Lower leg skin (tissue), 4 donors: ENCODE results near the gene DCHS1. TPM values are rescaled to one million over a fixed set of nuclear protein-coding genes. Genes with fewer than 3 reads are reported as not detected.
"Not testable (repeated sequence)": the region's sequence is repeated elsewhere in the genome, so short reads cannot be mapped to it uniquely, and the experiment has no call there.

Experiments used
- DNase-seq, 2 donors: peaks; one replicate each; pipeline ENCODE4 v3.0.0-alpha.2; 2019; ENCODE audit warnings: low spot score in 2 of 2
- H3K4me3 ChIP-seq: fragments of 200-600 bp; sonication (generic); 2 replicates; pipeline ENCODE4 v1.5.1; 2017; ENCODE audit warnings: mild to moderate bottlenecking, low read depth; ENCODE audit not compliant: poor library complexity, severe bottlenecking
- POLR2A ChIP-seq, 2 donors: fragments of 450-650 bp; IDR thresholded peaks; one replicate each; pipeline ENCODE4 v1.6.1; 2016 to 2017; ENCODE audit warnings: antibody characterized with exemption in 2 of 2, mild to moderate bottlenecking in 1 of 2, moderate library complexity in 1 of 2
- WGBS, 2 donors: methylation state at CpG; one replicate each; pipeline ENCODE4 v1.1.5; 2018; 5-methylcytosine and 5-hydroxymethylcytosine counted together
- intact Hi-C: fragments of 100-400 bp; cut with DNase I; formaldehyde crosslinking; loops from one replicate; pipeline ENCODE4 v1.15.0; 2023; ENCODE audit warnings: low total_unique reads
- total RNA-seq, 4 donors: library from RNA; depleted of rRNA; stranded (reverse); fragments of >200 nt; gene quantifications; one replicate each; pipeline ENCODE4 v1.1.0, GENCODE V29; 2016
- TF ChIP-seq, protein P1 (sequence below), 3 donors: fragments of 450-650 bp; IDR thresholded peaks; one replicate each; pipeline ENCODE4 v1.5.1; 2016; ENCODE audit warnings: antibody characterized with exemption in 3 of 3, mild to moderate bottlenecking in 3 of 3, moderate library complexity in 2 of 3

DCHS1 gene
- 1 to 10 TPM; 4.0 to 9.0 (median 5.4) TPM for total RNA-seq

DNA sequence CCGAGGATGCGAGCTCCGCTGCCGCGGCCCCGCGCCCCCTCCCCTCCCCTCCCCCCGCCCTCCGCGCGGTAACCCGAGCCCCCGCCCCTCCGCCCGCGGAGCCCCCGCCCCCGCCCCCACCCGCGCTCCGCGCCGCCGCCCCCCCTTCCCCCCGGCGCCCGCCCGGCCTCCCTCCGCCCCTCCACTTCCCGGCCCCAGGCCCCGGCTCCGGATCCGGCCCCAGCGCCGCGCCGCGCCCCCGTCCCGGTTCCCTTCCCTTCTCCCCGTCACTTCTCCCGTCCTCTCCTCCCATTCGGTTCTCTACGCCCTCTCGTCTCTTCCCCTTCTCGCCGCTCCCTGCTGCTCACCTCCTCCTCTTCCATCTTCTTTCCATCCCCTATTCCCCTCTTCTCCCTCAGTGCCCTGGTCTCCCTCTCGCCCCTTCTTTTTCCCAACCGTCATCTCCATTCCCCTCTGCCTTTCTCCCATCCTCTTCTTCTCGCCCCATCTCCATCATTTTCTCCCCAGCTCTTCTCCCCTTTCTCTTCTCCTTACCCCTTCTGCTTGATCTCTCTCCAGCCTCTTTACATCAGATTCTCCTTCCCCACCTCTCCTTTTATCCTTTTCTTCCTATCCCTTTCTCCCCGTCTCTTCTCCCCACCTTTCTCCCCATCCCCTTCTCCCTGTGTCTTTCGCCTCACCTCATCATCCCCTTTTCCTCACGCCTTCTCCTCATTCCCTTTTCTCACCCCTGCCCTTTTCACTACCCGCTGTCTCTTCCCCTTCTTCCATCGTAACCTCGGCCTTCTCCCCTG, at the start of gene DCHS1:
TSS of gene DCHS1 (minus strand) at position 20 of the 794 bp plus-strand sequence. CDS start 14,196 bp downstream, outside the sequence.
- 15% methylated on average over 24 to 26 of the region's 56 CpGs for WGBS, 2 donors
- intact Hi-C loops: no loop called here

GRCh38 chr11:6703247-6704063, 47.8 kb upstream of the DCHS1 start:
- intact Hi-C loops: no loop called here
- no peak for TF ChIP-seq POLR2A (IDR thresholded peaks at IDR 0.05)
- TF ChIP-seq, protein P1, sequence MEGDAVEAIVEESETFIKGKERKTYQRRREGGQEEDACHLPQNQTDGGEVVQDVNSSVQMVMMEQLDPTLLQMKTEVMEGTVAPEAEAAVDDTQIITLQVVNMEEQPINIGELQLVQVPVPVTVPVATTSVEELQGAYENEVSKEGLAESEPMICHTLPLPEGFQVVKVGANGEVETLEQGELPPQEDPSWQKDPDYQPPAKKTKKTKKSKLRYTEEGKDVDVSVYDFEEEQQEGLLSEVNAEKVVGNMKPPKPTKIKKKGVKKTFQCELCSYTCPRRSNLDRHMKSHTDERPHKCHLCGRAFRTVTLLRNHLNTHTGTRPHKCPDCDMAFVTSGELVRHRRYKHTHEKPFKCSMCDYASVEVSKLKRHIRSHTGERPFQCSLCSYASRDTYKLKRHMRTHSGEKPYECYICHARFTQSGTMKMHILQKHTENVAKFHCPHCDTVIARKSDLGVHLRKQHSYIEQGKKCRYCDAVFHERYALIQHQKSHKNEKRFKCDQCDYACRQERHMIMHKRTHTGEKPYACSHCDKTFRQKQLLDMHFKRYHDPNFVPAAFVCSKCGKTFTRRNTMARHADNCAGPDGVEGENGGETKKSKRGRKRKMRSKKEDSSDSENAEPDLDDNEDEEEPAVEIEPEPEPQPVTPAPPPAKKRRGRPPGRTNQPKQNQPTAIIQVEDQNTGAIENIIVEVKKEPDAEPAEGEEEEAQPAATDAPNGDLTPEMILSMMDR (IDR thresholded peaks at IDR 0.05): no peak
- 67 to 68% methylated on average over 2 of the region's 2 CpGs for WGBS, 2 donors
- H3K4me3 ChIP-seq: no peak overlapping the region
- DNase-seq: peak in 1 of 2 donors; percentile 53

More for the DNA sequence above, at the start of gene DCHS1:
- no peak for DNase-seq
- H3K4me3 ChIP-seq: peak within 1 kb of the TSS; percentile 9
- TF ChIP-seq POLR2A (IDR thresholded peaks at IDR 0.05): no peak
- TF ChIP-seq, protein P1 (IDR thresholded peaks at IDR 0.05): no peak

- DNase-seq, H3K4me3 ChIP-seq, intact Hi-C loops: not testable (repeated sequence)
- WGBS, 2 donors: 63 to 71% methylated on average over 3 of the region's 3 CpGs
Observed at GRCh38 chr11:6701955-6702354, 46.3 kb upstream of the DCHS1 start.

DNA sequence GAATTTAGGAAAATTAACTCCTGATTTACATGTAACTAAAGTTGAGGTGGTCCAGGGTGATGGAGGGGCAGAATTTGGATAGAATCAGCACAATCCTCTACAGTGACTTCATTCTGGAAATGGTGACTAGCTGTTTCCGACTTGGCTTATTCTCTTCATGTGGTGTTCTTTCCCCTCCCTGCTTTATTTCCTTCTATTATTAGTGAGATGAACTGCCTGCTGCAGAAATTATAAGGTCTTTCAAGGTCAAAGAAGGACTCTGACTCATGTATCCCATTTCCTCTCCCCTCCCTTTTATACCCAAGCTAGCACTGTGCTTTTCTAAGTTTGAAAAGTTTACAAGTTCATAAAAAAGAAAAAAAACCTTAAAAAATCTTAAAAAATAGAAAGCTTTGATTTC, 39.8 kb upstream of the DCHS1 start:
- TF ChIP-seq, protein P1 (IDR thresholded peaks at IDR 0.05): no peak
- TF ChIP-seq POLR2A (IDR thresholded peaks at IDR 0.05): no peak
- 11 to 38% methylated on average over 1 of the region's 1 CpG for WGBS, 2 donors
- intact Hi-C loops: no loop called here
- no peak overlapping the region for H3K4me3 ChIP-seq
- no peak for DNase-seq

GRCh38 chr11:6694229-6694535, 38.6 kb upstream of the DCHS1 start:
- intact Hi-C loops: no loop called here
- TF ChIP-seq, protein P1 (IDR thresholded peaks at IDR 0.05): no peak
- TF ChIP-seq POLR2A (IDR thresholded peaks at IDR 0.05): no peak
- WGBS, 2 donors: 0% methylated on average over 1 of the region's 1 CpG
- no peak overlapping the region for H3K4me3 ChIP-seq
- DNase-seq: no peak
